ENCODE results near the gene PLEKHM3. TPM values are rescaled to one million over a fixed set of nuclear protein-coding genes. Genes with fewer than 3 reads are reported as not detected.

The PLEKHM3 gene
- total and polyA plus RNA-seq, 2 donors (not counting 3 experiments of a cell fraction or from before 2014, with no cell fraction given), result 3.1 to 9.1 TPM

DNA sequence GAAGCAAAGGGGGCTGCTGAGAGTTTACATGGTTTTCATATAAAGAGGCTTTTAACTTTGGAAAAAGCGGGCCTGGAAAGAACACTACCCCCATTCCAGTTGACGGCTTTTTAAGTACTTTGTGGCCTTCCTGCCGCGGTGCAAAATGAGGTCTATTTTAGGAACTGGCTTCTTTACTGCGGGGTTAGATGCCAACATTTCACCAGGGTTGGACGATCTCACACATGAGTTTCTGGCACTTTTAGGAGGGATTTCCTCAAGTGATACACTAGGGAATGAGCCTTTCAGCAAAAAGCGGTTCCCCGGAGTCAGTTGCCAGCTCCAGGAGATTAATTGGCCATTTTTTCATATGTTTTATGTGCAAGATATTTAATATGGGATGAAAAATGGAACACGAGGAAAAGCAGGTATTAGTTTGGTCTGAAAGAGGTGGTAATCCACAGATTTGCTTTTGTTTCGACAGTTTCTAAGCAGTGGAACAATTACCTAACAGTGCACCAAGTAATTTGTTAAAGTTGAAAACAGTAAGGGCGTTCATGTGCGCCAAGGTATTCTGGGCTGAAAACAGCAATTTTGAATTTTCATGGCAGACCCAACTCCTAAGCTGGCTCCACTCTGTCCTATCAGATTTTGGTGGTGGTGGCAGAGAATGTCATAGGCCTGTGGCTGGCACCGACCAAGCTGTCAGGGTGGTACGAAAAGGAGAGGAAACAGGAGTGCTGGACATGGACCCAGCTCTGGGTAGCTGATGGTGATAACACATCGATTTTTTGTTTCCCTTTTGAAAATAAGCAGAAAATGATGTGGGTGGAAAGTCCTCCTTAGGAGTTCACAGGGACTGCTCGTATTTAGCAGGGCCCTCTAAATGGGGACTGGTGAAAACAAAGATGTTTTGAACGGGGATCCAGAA lies 200.0 kb downstream of the PLEKHM3 start:
- FAIRE-seq (no peak), DNase-seq (ENCODE audit: low read depth, low spot score) (no peak)
- intact Hi-C loops (cut with micrococcal nuclease) (no loop called here), dilution Hi-C loops (cut with MboI; ENCODE audit: extremely low pct_ligation_motif_present, low sequenced_read_pairs) (no loop called here)
- ChIA-PET CTCF (no interaction called here), POLR2A (no interaction called here)
- Histone ChIP-seq H2AFZ (ENCODE audit: low read depth, low read length) (no peak overlapping the region), H3K9me1 (replicated peaks; ENCODE audit: control insufficient read depth, extremely low read depth, insufficient read depth, low read length) (no peaks in the 10 kb centered on the region), H3K9ac (replicated peaks; ENCODE audit: extremely low read depth, insufficient read depth, low read length) (no peak overlapping the region), H3K36me3 (ENCODE audit: control insufficient read depth in 2 of 2, extremely low read depth in 1 of 2, insufficient read depth in 2 of 2, low read length in 2 of 2) (no peaks in the 10 kb centered on the region), H3K27ac (ENCODE audit: insufficient read depth, low read depth, low read length) (no peak overlapping the region), H3K9me3 (replicated peaks; ENCODE audit: control insufficient read depth, insufficient read depth, low read length) (no peaks in the 10 kb centered on the region), H3K4me1 (ENCODE audit: control insufficient read depth, extremely low read depth, insufficient read depth, low read length) (peaks cover 11% of the 10 kb centered on the region), H3K4me2 (ENCODE audit: insufficient read depth, low read length) (no peak overlapping the region), H3K27me3 (ENCODE audit: control insufficient read depth in 2 of 2, insufficient read depth in 2 of 2, low read length in 2 of 2) (no peaks in the 10 kb centered on the region), H3K79me2 (ENCODE audit: control insufficient read depth, insufficient read depth, low read length) (no peaks in the 10 kb centered on the region), H4K20me1 (replicated peaks; ENCODE audit: control insufficient read depth, extremely low read depth, insufficient read depth, low read length) (no peaks in the 10 kb centered on the region), H3K4me3 (replicated peaks in 1 of 3; ENCODE audit: insufficient read depth in 1 of 3, low read depth in 1 of 3, low read length in 3 of 3) (no peak overlapping the region)
- TF ChIP-seq POLR2AphosphoS5 (IDR thresholded peaks at IDR 0.05; ENCODE audit: insufficient read depth, low read depth, low read length), result no peak
- TF ChIP-seq, protein P1, sequence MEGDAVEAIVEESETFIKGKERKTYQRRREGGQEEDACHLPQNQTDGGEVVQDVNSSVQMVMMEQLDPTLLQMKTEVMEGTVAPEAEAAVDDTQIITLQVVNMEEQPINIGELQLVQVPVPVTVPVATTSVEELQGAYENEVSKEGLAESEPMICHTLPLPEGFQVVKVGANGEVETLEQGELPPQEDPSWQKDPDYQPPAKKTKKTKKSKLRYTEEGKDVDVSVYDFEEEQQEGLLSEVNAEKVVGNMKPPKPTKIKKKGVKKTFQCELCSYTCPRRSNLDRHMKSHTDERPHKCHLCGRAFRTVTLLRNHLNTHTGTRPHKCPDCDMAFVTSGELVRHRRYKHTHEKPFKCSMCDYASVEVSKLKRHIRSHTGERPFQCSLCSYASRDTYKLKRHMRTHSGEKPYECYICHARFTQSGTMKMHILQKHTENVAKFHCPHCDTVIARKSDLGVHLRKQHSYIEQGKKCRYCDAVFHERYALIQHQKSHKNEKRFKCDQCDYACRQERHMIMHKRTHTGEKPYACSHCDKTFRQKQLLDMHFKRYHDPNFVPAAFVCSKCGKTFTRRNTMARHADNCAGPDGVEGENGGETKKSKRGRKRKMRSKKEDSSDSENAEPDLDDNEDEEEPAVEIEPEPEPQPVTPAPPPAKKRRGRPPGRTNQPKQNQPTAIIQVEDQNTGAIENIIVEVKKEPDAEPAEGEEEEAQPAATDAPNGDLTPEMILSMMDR (IDR thresholded peaks at IDR 0.05; ENCODE audit: extremely low read depth in 1 of 2, insufficient read depth in 1 of 2, low read depth in 1 of 2, low read length in 2 of 2), result no peak
- no peak for TF ChIP-seq GATA2 (IDR thresholded peaks at IDR 0.05; ENCODE audit: insufficient read depth, insufficient read length, low read depth, low read length)
- no TSS peak for BruUV-seq (replicated peaks)

GRCh38 chr2:207823865-207824264 lies 201.5 kb downstream of the PLEKHM3 start:
- intact Hi-C loops (cut with micrococcal nuclease) (no loop called here), dilution Hi-C loops (cut with MboI; ENCODE audit: extremely low pct_ligation_motif_present, low sequenced_read_pairs) (no loop called here)
- DNase-seq (ENCODE audit: low read depth, low spot score) (no peak), FAIRE-seq (no peak)
- no peak for TF ChIP-seq JUN (IDR thresholded peaks at IDR 0.05; ENCODE audit: borderline replicate concordance, insufficient read depth, insufficient read length, low read depth)
- TF ChIP-seq GATA2 (IDR thresholded peaks at IDR 0.05; ENCODE audit: insufficient read depth, insufficient read length, low read depth, low read length), result no peak
- TF ChIP-seq POLR2A (IDR thresholded peaks at IDR 0.05; ENCODE audit: low read depth, low read length), result no peak
- TF ChIP-seq, protein P2, sequence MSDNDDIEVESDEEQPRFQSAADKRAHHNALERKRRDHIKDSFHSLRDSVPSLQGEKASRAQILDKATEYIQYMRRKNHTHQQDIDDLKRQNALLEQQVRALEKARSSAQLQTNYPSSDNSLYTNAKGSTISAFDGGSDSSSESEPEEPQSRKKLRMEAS (IDR thresholded peaks at IDR 0.05; ENCODE audit: insufficient read depth, insufficient read length), result no peak
- TF ChIP-seq MYC (IDR thresholded peaks at IDR 0.05; ENCODE audit: low read depth, low read length), result no peak
- no peak for TF ChIP-seq FOS (IDR thresholded peaks at IDR 0.05; ENCODE audit: borderline replicate concordance, insufficient read depth, low read length)
- Histone ChIP-seq H3K9ac (replicated peaks; ENCODE audit: extremely low read depth, insufficient read depth, low read length) (no peak overlapping the region), H3K9me1 (replicated peaks; ENCODE audit: control insufficient read depth, extremely low read depth, insufficient read depth, low read length) (no peaks in the 10 kb centered on the region), H3K4me3 (replicated peaks in 1 of 3; ENCODE audit: insufficient read depth in 1 of 3, low read depth in 1 of 3, low read length in 3 of 3) (no peak overlapping the region), H3K27me3 (ENCODE audit: control insufficient read depth in 2 of 2, insufficient read depth in 2 of 2, low read length in 2 of 2) (no peaks in the 10 kb centered on the region), H2AFZ (ENCODE audit: low read depth, low read length) (no peak overlapping the region), H3K27ac (ENCODE audit: insufficient read depth, low read depth, low read length) (no peak overlapping the region), H3K4me1 (ENCODE audit: control insufficient read depth, extremely low read depth, insufficient read depth, low read length) (peaks cover 8% of the 10 kb centered on the region), H3K4me2 (ENCODE audit: insufficient read depth, low read length) (no peak overlapping the region), H3K79me2 (ENCODE audit: control insufficient read depth, insufficient read depth, low read length) (no peaks in the 10 kb centered on the region), H3K36me3 (ENCODE audit: control insufficient read depth in 2 of 2, extremely low read depth in 1 of 2, insufficient read depth in 2 of 2, low read length in 2 of 2) (no peaks in the 10 kb centered on the region), H4K20me1 (replicated peaks; ENCODE audit: control insufficient read depth, extremely low read depth, insufficient read depth, low read length) (no peaks in the 10 kb centered on the region), H3K9me3 (replicated peaks; ENCODE audit: control insufficient read depth, insufficient read depth, low read length) (no peaks in the 10 kb centered on the region)
- no TSS peak for BruUV-seq (replicated peaks)
- CTCF ChIA-PET, result no interaction called here
- POLR2A ChIA-PET, result no interaction called here
